GM12892 (cell line): ENCODE data around the gene DOK4.

ENCODE experiments used
- POLR2A ChIP-seq: IDR thresholded peaks from 2 replicates; pipeline ENCODE4 v1.6.1; 2011; ENCODE audit warnings: low read depth, low read length, control low read depth
- POLR2AphosphoS5 ChIP-seq: IDR thresholded peaks from 2 replicates; pipeline ENCODE4 v1.6.1; 2011; ENCODE audit warnings: low read depth, low read length, control low read depth

DNA sequence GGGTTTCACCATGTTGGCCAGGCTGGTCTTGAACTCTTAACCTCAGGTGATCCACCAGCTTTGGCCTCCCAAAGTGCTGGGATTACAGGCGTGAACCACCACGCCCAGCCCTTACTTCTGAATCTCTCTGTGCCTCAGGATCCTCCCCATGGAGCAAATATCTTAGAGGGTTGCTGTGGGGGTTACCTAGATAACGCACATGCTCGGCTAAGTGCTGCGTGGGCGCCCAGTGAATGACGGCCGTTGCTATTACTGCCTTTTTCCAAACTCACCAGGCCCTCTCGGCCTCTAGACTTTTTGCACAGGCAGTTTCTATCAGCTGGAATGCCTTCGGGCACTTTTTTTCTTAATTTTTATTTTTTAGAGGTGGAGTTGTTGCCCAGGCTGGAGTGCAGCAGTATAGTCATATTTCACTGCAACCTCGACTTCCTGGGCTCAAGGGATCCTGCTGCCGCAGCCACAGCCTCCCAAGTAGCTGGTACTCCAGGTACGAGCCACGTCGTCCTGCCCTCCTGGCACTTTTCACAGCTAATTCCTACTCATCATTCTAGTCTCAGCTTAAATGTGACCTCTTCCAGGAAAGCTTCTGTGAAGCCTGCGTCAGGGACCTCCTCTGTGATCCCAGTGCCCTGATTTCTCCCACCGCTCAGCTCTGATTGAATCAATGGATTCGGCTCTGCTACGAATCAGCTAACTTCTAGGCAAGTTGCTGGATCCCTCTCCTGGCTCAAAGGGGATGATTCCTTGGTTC lies 41.5 kb upstream of the DOK4 start:
- TF ChIP-seq POLR2A (no peak), POLR2AphosphoS5 (no peak)
